Measurements from ENCODE around the gene FADS1.

DNA sequence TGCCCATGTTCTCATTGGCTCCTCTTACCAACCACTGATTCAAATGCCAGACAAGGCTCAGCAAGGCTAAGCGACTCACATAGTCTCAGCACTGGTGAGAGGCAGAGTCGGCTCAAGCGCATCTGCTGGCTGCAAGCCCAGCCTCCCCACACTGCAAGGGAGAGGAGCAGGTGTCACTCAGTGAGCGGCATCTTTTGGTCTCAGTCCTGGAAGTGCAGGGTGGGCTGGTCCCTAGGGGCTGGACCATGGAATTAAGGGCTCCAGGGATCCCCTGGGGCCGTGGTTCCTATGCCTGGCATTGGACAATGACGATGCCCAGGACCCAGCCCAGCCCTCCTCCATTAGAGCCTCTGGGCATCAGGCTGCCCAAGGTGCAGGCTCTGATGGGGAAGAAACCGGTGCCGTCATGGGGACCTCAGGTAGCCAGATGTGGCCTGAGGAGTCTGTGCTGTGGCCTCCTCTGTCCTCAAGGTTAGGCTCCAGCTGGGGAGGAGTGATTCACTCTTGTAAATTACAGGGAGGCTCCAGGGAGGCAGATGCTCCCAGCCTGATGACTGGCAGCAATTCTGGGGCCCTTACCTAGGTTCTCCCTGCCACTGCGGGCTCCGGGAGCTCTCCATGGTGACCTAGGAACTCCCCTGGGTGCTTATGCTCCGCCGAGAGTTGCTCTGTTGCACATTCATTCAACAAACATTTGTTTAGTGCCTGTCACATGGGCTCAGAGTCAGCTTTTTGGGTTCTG lies 39.3 kb upstream of the FADS1 start:
- TF ChIP-seq POLR2AphosphoS5 (IDR thresholded peaks at IDR 0.05) (no peak), CTCF (IDR thresholded peaks at IDR 0.05) (no peak), POLR2A (IDR thresholded peaks at IDR 0.05) (no peak)
